Vagina (tissue), 2 donors: Measurements from ENCODE around the gene RASGRF2.

Experiments used
- POLR2AphosphoS5 ChIP-seq, 2 donors: sonication (generic); formaldehyde crosslinking; IDR thresholded peaks; one replicate each; pipeline ENCODE4 v1.9.0; 2017; ENCODE audit warnings: antibody characterized with exemption in 2 of 2, mild to moderate bottlenecking in 2 of 2, low read depth in 1 of 2; ENCODE audit not compliant: insufficient read depth in 1 of 2
- TF ChIP-seq, protein P1 (sequence below), 3 experiments: fragments of 450-650 bp in 2 of 3; fragments of 200-600 bp in 1 of 3; sonication (generic) in 1 of 3; IDR thresholded peaks; one replicate each; pipeline ENCODE4 v1.5.1; 2017 to 2019; ENCODE audit warnings: antibody characterized with exemption in 3 of 3, mild to moderate bottlenecking in 2 of 3, moderate library complexity in 2 of 3

DNA sequence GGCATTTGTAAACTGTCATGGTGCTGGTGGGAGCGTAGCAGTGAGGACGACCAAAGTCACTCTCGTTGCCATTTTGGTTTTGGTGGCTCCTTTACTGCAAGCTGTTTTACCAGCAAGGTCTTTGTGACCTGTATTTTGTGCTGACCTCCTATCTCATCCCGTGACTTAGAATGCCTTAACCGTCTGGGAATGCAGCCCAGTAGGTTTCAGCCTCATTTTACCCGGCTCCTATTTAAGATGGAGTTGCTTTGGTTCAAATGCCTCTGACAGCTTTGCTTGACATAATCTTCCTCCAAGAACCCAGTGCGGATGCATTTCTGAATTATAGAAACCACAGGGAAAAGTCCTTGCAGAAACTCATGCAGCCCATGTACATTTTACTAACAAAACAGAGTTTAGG, 3.9 kb upstream of the RASGRF2 start:
- no peak for TF ChIP-seq POLR2AphosphoS5 (IDR thresholded peaks at IDR 0.05; ENCODE audit: insufficient read depth in 1 of 2, low read depth in 1 of 2)
- TF ChIP-seq, protein P1, sequence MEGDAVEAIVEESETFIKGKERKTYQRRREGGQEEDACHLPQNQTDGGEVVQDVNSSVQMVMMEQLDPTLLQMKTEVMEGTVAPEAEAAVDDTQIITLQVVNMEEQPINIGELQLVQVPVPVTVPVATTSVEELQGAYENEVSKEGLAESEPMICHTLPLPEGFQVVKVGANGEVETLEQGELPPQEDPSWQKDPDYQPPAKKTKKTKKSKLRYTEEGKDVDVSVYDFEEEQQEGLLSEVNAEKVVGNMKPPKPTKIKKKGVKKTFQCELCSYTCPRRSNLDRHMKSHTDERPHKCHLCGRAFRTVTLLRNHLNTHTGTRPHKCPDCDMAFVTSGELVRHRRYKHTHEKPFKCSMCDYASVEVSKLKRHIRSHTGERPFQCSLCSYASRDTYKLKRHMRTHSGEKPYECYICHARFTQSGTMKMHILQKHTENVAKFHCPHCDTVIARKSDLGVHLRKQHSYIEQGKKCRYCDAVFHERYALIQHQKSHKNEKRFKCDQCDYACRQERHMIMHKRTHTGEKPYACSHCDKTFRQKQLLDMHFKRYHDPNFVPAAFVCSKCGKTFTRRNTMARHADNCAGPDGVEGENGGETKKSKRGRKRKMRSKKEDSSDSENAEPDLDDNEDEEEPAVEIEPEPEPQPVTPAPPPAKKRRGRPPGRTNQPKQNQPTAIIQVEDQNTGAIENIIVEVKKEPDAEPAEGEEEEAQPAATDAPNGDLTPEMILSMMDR (IDR thresholded peaks at IDR 0.05): no peak
